ENCODE results near the gene MALRD1.
"Not testable (repeated sequence)": the region's sequence is repeated elsewhere in the genome, so short reads cannot be mapped to it uniquely, and the experiment has no call there.

MALRD1 gene

DNA sequence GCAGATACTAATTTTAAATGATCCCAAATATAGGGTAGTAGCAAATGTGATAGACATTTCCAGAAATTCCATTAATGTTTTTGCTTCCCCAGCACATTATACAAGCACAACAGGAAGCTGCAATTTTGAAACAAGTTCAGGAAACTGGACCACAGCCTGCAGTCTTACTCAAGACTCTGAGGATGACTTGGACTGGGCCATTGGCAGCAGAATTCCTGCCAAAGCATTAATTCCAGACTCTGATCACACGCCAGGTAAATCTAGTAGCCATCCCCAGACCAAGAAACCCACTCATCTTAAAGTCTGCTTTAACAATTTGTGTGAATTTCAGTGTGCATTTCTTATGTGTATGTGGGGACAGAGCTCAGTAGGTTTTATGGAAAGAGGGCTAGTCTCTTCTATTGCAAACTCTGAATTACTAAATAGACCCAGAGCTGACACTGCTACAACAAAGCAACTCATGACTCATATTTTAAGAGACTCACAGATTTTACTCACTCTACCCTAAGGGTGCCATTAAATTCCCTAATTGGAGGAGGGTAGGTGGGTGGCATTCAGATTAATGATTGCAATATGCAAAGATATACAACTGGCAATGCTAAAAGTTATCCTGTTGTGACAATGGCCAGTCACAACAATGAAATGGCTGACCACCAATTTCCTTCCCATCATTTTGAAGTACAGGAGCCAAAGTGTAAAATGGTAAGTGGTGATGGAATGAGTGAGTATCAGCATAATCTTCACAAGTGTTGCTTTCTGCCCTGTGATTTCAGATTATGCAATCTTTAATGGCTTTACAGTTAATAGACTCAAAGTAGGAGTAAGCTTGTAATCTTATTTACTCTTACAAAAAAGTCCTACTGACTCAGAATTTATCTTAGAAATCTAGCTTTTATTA lies 450.0 kb downstream of the MALRD1 start:
- no peak for DNase-seq (ENCODE audit: low spot score)

DNA sequence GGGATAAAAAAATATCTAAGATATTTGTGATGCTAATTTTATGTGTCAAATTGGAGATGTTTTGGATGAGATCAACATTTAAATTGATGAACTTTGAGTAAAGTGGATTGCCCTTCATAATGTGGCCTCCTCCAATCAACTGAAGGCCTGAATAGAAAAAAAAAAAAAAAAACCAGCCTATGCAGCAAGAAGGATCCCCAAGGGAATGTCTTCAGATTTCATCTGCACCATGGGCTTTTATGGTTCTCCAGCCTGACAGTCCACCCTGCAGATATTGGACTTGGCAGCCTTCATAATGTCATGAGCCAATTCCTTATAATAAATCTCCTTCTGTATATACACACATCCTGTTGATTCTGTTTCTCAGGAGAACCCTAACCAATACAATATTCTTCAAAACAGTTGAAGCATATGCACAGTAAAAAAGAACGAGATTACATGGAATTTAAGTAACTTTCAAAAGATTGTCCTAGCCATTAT lies 450.7 kb downstream of the MALRD1 start:
- DNase-seq (ENCODE audit: low spot score): no peak

DNA sequence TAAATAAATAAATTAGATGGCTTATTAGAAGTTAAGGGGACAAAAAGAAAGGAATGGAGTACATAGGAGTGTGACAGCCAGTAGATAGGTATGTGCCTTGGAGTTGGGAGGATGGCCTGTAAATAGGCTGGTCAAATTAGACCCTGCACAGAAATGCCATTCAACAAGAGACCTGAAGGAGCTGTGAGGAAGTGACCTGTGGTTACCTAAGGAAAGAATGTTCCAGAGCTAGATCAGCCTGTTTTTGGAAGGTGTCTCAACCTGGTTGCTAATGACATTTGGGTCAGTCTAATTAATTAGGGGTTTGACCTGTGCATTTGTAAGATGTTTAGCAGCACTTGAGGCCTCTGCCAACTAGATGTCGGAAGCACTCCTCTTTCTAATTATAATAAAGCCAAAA lies 452.4 kb downstream of the MALRD1 start:
- no peak for DNase-seq (ENCODE audit: low spot score)

DNA sequence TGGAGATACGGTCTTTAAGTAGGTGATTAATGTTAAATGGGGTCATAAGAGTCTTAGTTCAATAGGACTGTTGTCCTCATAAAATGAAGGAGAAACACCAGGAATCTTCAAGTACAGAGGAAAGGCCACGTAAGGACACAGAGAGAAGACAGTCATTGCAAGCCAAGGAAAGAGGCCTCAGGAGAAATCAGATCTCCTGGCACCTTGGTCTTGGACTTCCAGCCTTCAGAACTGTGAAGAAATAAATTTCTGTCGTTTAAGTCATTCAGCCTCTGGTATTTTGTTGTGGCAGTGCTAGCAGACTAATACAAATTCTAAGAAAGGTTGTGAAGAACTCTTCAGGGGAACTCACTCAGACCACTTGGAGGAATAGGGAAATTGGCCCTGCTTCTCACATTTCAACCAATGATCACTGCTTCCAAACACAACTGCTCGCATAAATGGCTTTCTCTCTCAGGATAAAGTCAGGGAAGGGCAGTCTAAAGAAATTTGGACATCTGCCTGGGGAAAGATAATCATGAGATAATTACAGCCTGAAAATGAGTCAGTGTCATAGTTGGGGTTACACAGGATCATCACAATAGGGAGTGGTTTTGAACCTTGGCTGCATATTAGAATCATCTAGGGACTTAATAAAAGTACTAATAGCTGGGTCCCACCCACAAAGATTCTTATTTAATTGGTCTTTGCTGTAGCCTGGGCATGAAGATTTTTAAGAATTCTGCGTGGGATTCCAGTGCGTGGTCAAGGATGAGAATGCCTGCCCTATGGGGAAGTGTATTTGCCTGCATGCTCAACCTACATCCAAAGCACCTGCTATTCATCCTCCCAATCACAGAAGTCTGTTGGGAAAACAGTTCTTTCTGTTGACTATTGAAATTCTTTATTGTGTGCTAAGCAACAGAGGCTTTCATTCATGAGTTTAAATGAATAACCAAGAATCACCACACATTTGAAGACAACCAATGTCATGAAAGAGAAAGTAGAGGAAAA lies 457.0 kb downstream of the MALRD1 start:
- no peak for DNase-seq (ENCODE audit: low spot score)

DNA sequence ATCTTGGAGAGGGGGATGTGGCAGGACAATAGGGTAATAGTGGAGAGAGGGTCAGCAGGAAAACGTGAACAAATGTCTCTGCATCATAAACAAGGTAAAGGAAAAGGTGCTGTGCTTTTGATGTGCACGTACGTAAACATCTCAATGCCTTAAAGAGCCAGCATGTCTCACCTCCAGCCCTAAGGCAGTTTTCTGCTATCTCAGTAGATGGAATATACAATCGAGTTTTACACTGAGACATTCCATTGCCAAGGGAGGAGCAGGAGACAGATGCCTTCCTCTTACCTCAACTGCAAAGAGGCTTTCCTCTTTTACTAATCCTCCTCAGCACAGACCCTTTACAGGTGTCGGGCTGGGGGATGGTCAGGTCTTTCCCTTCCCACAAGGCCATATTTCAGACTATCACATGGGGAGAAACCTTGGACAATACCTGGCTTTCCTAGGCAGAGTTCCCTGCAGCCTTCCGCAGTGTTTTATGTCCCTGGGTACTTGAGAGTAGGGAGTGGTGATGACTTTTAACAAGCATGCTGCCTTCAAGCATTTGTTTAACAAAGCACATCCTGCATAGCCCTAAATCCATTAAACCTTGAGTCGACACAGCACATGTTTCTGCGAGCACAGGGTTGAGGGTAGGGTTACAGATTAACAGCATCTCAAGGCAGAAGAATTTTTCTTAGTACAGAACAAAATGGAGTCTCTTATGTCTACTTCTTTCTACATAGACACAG lies 461.6 kb downstream of the MALRD1 start:
- not testable (repeated sequence) for DNase-seq (ENCODE audit: low spot score)

DNA sequence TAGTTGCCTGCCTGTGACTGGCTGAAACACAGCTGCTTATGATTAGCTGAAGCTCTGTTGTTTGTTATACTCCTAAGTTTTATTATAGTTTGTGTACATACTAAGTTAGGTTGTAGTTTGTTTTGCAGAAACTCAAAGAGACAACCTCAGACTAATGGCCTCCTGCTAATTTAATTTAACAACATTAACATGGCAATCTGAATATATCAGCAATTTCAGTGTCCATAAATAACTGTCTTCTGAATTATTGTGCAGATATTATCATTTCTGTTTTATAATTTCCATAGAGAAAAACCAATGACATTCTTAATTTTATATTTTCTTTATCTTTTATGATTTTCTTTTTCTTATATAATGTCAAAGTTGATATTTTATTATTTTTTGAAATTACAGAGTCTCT lies 469.5 kb downstream of the MALRD1 start:
- DNase-seq (ENCODE audit: low spot score): no peak

DNA sequence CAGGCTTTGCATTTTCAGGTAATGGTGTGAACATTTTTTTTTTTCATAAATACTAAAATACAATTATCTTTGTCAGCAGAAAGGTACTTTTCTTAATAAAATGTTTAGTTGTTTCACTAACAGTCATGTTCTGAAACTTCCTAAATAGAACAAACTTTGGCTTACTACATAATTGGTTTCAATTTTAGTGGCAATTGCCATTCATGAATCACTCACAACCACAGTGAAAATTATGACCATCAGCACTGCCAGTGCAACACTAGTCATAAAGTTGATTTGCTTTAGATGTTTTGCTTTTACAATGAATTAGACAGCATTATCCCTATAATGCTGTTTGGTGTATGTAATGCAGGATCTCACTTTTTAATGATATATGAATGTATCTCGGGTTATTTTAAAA lies 470.0 kb downstream of the MALRD1 start:
- peak; percentile 24 for DNase-seq (ENCODE audit: low spot score)

DNA sequence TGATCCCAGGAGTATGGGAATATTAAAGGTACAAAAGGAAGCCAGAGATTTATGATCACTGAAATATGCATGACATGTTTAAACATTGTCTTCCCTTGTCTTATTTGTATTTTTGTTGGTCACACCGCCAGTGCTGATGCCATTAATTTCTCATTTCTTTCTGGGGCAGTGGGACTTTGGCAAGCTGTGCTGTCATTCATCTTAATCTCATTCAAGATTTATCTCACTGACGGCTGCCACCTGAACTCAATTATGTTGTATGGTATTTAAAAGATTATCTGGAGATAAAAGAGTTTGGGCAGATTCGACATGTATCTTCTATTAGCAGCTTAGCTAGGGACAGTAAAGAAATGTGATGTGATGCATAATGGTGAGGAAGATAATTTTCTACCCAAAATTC lies 482.7 kb downstream of the MALRD1 start:
- no peak for DNase-seq (ENCODE audit: low spot score)

DNA sequence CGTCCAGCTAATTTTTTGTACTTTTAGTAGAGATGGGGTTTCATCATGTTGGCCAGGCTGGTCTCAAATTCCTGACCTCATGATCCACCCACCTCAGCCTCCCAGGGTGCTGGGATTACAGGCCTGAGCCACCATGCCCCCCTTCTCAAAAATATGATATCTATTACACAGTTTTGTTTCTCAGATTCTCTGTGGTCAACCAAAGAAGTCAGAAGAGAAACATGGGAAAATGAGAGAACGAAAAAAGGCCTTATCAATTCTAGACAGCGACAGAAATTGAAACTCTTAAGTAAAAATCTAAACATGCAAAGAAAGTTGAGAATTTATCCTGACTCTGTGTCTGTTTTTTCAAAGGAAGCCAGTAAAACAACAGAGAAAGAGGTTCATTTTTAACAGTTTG lies 483.8 kb downstream of the MALRD1 start:
- no peak for DNase-seq (ENCODE audit: low spot score)

DNA sequence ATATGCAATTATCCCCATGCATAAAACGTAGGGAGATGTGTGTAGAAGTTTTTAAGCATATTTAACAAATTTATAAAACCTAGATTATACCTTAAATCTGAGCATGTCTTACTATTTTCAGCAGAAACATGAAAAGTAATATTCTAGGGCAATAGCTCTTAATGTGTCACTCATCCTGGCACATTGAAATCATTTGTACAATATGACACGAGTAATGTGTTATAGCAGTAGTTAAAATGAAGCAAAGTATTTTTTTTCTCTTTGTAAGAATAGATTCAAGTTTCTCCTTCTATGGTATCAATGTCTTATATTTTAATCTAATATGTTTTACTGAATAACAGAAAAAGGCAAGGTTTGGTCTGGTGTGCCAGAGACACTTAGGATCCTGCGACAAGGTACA lies 492.7 kb downstream of the MALRD1 start:
- no peak for DNase-seq (ENCODE audit: low spot score)

DNA sequence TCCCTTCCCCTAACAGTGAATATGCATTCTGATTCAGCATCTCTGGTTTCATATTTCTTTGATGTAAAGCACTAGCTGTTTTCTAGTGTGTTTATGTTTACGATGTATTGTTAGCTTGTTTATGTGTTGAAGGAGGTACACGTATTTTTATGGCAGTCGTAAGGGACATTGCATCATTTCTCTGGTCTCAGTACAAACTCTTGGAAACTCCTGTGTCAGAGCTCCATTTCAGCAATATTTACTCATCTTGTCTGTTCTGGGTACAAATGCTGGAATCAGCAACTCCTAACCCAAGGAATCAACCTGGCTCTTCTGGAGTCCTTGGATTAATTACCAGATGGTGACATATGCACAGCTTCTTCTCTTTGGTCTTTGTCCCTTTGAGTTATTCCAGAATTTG lies 497.6 kb downstream of the MALRD1 start:
- no peak for DNase-seq (ENCODE audit: low spot score)

DNA sequence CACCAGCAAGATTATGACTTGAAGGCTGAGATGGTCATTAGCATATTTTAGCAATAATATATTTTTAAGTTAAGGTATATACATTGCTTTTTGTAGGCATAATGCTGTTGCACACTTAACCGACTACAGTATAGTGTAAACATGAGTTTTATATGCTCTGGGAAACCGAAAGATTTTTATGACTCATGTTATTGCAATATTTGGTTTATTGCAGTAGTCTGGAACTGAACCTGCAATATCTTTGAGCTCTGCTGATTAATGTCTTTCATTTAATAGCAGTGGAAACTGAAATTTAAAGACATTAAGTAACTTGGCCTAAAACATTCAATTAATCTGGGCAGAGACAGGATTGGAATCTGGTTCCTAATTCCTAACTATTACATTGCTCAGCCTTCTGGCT lies 500.9 kb downstream of the MALRD1 start:
- DNase-seq (ENCODE audit: low spot score): no peak

DNA sequence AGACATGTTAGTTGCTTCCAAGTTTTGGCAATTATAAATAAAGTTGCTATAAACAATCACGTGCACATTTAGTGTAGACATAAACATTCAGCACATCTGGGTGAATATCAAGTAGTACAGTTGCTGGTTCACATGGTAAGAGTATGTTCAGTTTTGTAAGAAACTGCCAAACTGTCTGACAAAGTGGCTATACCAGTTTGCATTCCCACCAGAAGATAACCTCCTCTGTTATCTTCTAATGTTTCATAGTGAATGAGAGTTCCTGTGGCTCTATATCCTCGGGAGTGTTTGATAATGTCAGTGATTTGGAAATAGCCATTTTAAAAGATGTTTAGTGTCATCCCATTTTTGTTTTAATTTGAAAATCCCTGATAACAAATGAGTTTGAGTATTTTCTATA lies 508.1 kb downstream of the MALRD1 start:
- no peak for DNase-seq (ENCODE audit: low spot score)

DNA sequence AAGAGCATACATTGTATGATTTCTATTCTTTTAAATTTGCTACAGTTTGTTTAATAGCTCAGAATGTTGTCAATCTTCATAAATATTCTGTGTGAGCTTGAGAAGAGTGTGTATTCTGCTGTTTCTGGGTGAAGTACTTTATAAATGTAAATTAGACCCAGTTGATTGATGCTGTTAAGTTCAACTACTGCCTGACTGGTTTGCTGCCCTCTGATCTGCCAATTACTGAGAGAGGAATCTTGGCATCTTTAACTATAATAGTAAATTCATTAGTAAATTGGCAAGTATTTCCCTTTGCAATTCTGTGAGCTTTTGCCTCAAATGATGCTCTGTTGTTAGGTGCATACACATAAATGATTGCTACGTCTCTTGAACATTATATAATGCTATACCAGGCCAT lies 512.6 kb downstream of the MALRD1 start:
- DNase-seq (ENCODE audit: low spot score): no peak

DNA sequence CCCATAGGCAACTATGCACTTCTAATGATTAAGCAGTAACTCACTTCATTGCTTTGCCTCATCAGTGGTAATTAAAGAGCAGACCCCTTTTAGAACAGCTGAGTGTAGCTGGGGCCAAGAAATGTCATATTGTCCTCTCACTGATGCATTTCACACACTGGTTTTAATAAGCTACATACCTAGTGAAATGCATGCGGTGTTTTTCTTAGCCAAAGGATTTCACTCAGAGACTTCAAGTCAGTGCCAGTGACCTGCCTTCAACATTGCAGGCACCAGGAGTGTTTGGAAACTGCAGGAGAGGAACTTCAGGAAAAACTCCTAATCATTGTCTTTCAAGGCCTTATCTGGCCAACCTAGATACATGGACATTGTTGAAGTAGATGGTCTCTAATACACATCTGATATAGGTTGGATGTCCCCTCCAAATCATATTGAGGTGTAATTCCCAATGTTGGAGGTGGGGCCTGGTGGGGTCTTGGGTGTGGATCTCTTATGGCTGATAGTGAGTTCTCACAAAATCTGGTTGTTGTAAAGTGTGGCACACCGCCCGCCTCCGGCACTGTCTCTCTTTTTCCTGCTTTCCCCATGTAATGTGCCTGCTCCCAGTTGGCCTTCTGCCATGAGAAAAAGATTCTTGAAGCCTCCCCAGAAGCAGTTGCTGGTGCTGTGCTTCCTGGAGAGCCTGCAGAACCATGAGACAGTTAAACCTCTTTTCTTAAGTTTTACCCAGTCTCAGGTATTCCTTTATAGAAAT lies 515.0 kb downstream of the MALRD1 start:
- DNase-seq (ENCODE audit: low spot score): no peak

DNA sequence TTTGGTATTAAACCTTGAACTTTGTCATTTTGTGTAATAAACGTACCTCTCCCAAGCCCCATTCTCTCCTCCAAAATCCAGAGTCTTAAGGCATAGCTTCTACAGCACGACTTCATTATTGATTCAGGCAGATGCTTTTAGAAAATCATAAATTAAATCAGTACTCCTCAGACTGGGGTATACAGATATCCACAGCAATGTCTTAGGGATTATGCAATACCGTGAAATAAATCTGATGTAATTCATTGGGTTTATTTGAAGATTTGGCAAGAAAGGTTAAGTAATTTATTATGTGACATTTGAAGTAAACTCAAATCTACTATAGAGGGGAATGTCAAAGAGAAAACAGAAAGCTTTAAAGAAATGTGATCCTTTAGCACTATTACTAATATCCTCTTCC lies 521.5 kb downstream of the MALRD1 start:
- no peak for DNase-seq (ENCODE audit: low spot score)

DNA sequence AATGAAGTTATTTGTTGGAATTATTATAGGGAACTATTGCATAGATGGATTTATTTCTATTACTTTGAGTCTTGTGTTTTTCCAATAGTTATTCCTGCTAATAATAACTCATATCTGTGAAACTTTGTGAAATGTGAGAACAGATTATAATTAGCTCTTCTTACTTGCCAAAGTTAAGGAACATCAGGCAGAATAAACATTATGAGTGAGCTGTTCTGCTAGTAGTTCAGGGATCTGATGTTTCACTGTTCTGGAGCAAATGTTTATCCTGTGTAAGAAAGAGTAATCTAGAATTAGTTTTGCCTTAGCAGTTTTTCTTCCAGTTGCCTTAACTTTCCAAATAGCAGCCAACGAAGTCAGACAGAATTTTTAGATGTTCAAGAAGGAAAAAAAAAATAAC lies 522.4 kb downstream of the MALRD1 start:
- no peak for DNase-seq (ENCODE audit: low spot score)

DNA sequence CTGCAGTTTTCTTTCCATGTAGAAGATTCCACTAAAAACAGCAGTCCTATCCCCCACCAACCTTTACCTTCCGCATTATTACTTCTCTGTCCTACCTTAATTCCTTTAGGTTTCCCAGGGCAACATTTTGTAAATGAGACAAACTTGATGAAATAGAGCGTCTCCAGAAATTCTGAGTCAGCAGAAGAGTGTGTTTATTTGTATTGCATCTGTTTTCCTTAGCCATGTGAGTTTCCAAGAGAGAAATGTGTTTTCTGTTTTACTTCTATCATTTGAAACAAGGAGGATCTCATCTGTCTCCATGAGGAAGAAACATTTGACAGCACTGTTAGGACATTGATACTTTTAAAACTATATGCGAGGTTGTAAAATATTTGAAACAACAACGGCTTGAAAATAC lies 523.5 kb downstream of the MALRD1 start:
- DNase-seq (ENCODE audit: low spot score): no peak

DNA sequence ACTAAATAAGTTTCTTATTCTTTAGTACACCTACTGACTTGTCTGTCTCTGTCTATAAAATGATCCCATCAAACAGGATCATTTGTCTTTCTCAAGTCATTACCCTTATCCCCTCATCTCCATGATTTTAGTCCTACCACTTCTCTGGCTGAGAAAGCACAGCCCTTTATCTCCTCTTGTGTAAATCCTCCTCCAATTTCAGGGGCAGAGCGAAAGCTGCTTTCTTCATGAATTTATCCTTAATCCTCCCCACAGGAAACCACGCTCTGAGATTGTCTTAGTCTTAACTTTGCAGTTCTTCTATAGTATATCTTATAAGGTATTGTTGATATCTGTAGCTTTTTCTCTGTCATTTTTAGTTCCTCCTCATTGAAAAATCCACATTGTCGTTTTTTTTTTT lies 528.0 kb downstream of the MALRD1 start:
- DNase-seq (ENCODE audit: low spot score): no peak

DNA sequence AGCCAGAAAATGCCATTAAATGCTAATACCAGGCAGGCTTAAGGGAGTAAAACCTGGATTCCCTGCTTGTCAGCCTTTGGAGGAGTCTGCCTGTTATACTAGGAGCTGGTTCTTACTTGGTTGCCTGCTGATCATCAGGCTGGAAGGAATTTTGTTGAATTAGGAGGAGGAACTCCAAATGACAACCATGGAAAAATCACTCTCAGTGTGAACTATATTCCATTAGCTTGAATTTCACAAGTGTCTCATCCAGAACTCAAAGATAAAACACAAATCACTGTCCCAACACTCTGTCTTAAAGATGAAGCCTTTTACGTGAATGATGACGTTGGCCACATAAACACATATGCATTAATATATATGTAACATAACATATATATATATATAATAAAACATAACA lies 528.8 kb downstream of the MALRD1 start:
- no peak for DNase-seq (ENCODE audit: low spot score)

DNA sequence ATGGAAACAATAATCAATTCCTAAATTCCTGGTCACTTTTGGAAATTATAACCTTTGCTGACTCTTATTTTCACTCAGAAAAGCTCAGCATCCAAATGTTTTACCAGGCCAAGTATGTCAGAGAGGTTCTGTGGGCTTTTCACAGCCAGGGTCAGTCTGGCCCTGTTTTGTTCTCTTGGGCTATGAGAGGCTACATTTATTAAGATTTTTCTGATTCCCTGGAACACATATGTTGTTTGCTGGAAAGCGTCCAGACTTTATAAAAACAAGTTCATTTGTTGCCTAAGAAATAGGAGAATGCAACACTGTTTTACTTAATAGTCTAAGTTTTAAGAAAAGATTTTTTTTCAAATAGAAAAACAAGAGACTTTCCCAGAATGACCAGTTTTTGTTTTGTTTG lies 529.2 kb downstream of the MALRD1 start:
- DNase-seq (ENCODE audit: low spot score): no peak
